ENCODE data around the gene NENF. TPM values are rescaled to one million over a fixed set of nuclear protein-coding genes. Genes with fewer than 3 reads are reported as not detected.
A peak's percentile ranks its signal among the peaks of the same experiment; 100 is the strongest.
"Not testable (repeated sequence)": the region's sequence is repeated elsewhere in the genome, so short reads cannot be mapped to it uniquely, and the experiment has no call there.

The NENF gene
- total RNA-seq (2014; rRNA removed; shearing (Covaris generic); ENCODE audit: low replicate concordance) = 140 and 163 TPM in 2 replicates

DNA sequence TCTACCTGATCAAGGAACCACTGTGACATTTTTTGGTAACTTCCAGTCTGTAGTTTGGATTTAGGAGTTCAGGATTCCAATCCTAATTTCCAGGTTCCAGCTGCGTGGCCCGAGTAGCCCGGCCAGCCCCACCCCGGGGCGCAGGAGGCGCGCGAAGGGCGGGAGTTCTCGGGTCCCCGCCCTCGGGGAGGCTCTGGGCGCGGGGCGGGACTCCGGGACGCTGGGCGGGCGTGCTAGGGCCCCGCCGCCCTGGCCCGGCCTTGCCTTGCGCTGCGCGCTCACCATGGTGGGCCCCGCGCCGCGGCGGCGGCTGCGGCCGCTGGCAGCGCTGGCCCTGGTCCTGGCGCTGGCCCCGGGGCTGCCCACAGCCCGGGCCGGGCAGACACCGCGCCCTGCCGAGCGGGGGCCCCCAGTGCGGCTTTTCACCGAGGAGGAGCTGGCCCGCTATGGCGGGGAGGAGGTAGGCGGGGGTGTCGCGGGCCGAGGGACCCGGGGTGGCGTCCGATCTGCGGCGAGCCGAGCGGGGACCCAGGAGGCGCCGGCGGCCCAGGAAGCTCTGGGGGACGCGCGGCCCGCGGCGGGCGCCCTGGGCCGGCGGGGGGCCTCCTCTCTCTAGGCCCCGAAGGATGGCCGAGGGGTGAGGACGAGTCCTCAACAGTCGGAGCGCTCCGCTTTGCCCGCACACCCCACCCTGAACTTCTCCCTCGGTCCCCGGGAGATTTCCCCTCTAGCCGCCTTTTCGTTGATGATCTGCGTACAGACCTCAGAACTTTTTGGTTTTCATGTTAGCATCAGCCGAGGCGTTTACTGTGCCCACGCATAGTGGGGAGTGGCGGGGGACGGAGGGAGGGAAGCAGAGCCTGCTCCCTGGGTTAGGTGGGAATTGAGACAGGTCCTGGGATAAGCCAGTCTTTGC lies at the start of gene NENF:
Gene NENF (plus strand): TSS at position 260 of the 916 bp plus-strand sequence. CDS start 24 bp downstream, at position 284.
- peak; percentile 67 for DNase-seq (ENCODE audit: low read depth)
- in situ Hi-C loops (cut with HindIII; ENCODE audit: low pct_unique_long_range_greater_than_20kb, low sequenced_read_pairs) = no loop called here

DNA sequence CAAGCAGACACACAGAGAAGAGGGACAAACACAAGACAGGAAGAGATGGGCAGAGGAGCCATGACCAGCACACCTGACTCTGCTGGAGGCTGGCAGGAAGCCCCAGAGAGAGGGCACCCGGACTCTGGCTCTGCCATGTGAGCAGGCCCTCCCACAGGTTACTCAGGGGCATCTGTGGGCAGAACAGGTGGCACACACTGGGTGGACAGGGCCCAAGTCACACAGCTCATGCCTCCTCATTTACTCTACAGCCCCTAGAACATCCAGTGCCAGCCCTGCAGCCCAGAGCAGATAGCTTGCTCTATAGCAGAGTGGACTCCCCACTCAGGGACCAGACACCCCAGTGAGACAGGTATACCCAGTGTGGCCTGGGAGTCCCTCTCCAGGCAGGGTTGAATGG lies 46.7 kb upstream of the NENF start:
- no peak for DNase-seq (ENCODE audit: low read depth)
- in situ Hi-C loops (cut with HindIII; ENCODE audit: low pct_unique_long_range_greater_than_20kb, low sequenced_read_pairs) = no loop called here

DNA sequence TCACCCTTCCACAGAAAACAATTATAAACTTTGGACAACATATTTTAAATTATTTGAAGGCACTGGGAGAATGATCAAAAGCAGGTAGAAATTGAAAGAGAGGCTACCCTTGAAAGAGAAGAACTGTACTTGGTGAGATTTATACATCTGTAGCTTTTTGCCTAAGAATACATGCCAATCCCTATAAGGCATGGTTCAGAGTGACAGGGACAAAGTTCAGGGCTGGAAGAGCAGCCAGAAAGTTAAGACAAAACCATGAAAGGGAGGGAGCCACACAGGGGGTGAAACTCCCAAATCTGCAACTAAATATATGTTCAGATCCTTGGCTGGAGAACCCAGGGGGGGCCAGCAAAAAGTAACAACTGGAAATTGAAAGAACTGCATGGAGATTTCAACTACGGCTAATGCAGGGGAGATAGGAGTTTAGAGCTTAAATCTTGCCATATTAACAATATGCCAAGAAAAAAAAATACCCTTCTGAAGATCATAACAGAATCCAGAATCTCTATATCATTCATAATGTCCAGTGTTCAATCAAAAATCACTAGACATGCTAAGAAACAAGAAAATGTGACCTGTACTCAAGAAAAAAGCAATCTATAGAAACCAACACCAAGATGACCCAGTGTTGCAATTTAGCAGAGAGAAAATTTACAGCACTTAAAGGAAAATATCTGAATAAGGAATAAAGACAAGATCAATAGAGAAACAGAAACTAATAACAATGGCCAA lies 43.6 kb upstream of the NENF start:
- in situ Hi-C loops (cut with HindIII; ENCODE audit: low pct_unique_long_range_greater_than_20kb, low sequenced_read_pairs) = no loop called here
- no peak for DNase-seq (ENCODE audit: low read depth)

DNA sequence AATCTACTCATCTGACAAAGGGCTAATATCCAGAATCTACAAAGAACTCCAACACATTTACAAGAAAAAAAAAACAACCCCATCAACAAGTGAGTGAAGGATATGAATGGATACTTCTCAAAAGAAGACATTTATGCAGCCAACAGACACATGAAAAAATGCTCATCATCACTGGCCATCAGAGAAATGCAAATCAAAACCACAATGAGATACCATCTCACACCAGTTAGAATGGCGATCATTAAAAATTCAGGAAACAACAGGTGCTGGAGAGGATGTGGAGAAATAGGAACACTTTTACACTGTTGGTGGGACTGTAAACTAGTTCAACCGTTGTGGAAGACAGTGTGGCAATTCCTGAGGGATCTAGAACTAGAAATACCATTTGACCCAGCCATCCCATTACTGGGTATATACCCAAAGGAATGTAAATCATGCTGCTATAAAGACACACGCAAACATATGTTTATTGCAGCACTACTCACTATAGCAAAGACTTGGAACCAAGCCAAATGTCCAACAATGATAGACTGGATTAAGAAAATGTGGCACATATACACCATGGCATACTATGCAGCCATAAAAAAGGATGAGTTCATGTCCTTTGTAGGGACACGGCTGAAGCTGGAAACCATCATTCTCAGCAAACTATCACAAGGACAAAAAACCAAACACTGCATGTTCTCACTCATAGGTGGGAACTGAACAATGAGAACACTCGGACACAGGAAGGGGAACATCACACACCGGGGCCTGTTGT lies 36.9 kb upstream of the NENF start:
- in situ Hi-C loops (cut with HindIII; ENCODE audit: low pct_unique_long_range_greater_than_20kb, low sequenced_read_pairs); DNase-seq (ENCODE audit: low read depth): not testable (repeated sequence)

DNA sequence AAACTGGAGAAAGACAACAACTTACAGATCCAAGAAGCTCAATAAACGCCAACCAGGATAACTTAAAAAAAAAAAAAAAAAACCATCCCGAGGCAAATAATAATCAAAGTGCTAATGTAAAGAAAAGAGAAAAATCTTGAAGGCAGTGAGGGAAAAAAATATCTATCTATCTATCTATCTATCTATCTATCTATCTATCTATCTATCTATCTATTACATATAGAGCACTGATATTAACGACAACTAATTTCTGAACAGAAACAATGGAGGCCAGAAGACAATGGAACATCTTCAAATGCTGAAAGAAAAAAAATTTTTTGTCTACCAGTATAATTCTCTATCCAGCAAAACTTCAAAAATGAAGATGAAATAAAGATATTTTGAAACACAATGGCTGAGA lies 36.1 kb upstream of the NENF start:
- in situ Hi-C loops (cut with HindIII; ENCODE audit: low pct_unique_long_range_greater_than_20kb, low sequenced_read_pairs) = no loop called here
- peak; percentile 26 for DNase-seq (ENCODE audit: low read depth)

DNA sequence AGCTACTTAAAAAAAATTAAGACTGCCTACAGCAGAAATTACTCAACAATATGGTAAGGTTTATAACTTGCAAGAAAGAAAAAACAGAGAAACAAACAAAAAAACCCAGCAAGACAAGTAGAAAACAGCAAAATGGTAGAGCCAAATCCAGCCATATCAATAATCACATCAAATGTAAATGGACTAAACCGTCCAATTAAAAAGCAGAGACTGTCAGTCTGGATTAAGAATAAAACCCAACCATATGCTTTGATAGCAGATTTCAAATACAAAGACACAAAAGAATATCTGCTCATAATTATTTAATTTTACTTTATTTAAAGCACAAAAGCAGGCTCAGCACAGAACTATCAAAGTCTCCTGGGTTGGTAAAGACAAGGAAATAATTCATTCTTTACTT lies 35.5 kb upstream of the NENF start:
- in situ Hi-C loops (cut with HindIII; ENCODE audit: low pct_unique_long_range_greater_than_20kb, low sequenced_read_pairs) = no loop called here
- DNase-seq (ENCODE audit: low read depth) = no peak

DNA sequence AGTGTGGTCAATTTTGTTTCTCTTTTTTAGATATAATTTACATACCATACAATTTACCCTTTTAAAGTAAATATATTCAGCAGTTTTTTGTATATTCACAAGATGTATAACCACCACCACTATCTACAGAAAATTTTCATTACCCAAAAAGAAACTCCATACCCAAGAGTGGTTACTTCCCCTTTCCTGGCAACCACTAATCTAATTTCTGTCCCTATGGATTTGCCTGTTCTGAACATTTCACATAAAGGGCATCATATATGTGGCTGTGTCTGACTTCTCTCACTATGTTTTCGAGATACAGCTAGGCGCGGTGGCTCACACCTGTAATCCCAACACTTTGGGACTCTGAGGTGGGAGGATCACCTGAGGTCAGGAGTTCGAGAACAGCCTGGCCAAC lies 31.7 kb upstream of the NENF start:
- in situ Hi-C loops (cut with HindIII; ENCODE audit: low pct_unique_long_range_greater_than_20kb, low sequenced_read_pairs) = no loop called here

DNA sequence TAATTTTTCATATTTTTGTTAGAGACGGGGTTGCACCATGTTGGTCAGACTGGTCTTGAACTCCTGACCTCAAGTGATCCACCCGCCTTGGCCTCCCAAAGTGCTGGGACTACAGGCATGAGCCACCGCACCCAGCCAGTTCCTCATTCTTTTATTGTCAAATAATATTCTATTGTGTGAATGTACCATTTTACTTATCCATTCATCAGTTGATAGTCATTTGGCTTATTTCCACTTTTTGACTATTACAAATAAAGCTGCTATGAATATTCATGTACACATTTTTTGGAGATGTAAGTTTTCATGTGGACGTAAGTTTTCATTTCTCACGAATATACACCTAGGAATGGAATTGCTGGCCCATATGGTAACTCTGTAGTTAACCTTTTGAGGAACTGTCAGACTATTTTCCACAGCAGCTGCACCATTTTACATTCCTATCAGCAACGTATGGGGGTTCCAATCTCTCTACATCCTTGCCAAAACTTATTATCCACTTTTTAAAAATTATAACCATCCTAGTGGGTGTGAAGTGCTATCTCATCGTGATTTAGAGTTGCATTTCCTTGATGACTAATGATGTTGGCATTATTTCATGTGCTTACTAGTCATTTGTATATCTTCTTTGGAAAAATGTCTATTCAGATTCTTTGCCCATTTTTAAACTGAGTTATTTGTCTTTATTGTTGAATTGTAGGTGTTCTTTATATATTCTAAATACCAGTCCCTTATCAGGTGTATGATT lies 30.7 kb upstream of the NENF start:
- in situ Hi-C loops (cut with HindIII; ENCODE audit: low pct_unique_long_range_greater_than_20kb, low sequenced_read_pairs) = no loop called here

More for the DNA sequence above, 31.7 kb upstream of the NENF start:
- no peak for DNase-seq (ENCODE audit: low read depth)

DNA sequence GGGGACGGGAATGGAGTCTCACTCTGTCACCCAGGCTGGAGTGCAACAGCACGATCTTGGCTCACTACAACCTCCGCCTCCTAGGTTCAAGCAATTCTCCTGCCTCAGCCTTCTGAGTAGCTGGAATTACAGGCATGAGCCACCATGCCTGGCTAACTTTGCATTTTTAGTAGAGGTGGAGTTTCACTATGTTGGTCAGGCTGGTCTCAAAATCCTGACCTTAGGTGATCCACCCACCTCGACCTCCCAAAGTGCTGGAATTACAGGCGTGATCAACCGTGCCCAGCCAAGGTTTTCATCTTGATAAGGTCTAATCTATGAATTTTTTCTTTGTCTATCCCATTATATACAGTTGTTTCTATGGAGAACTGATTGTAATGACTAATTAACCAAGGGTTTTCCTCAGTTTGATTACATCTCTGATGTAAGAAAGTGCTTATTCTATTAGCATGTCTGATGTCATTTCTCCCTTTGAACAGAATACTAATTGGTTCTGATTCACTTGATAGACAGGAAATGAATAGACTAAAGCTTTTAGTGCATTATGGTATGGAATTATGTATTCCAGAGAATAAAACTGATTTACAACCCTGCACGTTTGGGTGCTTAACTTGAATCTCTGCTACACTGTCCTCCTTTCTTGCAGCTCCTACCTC lies 29.9 kb upstream of the NENF start:
- in situ Hi-C loops (cut with HindIII; ENCODE audit: low pct_unique_long_range_greater_than_20kb, low sequenced_read_pairs) = no loop called here
- DNase-seq (ENCODE audit: low read depth) = peak; percentile 15

More for the DNA sequence above, 30.7 kb upstream of the NENF start:
- DNase-seq (ENCODE audit: low read depth) = peak; percentile 46

DNA sequence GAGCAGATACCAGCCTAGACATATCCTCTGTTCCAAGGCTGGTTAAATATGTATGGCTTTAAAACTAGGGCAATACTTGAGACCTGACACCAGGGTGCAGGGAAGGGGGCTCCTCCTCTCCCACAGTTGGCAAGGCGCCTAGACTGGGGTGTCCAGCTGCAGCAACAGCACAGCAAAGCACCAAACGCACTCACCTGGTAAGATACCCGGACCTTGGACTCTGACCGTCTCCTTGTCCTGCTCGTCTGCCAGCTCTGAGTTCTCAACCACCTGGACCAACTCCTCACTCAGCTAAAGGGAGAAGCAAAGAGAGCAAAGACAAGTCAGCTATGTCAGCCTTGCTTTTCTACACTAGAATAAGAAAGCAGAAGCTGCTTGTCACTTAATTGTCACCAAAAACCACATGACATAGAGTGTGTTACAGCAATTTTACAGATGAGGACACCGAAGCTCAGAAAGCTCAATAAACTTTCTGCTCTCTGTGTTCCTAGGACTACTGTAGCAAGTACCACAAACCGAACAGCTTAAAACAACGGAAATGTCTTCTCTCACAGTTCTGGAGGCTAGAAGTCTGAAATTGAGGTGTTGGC lies 22.4 kb upstream of the NENF start:
- in situ Hi-C loops (cut with HindIII; ENCODE audit: low pct_unique_long_range_greater_than_20kb, low sequenced_read_pairs) = no loop called here
- DNase-seq (ENCODE audit: low read depth) = no peak

DNA sequence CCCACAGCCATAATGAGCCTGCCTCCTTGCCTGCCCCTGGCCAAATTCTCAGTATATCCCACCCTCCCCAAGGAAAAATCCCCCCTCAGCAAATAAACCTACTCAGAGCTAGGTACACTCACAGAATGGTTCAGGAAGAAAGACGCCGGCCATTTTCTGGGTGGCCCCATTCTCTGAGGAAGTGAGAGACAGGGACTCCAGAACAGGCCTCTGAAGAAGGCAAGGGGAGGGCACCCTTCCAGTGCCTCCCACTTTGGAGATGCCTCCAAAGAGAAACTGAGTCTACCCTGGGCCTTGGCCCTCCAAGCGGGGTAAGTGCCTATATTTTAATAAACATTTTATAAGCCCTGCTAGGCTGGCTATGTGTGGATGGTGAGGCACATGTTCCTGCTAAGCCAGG lies 20.3 kb upstream of the NENF start:
- in situ Hi-C loops (cut with HindIII; ENCODE audit: low pct_unique_long_range_greater_than_20kb, low sequenced_read_pairs) = no loop called here
- DNase-seq (ENCODE audit: low read depth) = no peak

DNA sequence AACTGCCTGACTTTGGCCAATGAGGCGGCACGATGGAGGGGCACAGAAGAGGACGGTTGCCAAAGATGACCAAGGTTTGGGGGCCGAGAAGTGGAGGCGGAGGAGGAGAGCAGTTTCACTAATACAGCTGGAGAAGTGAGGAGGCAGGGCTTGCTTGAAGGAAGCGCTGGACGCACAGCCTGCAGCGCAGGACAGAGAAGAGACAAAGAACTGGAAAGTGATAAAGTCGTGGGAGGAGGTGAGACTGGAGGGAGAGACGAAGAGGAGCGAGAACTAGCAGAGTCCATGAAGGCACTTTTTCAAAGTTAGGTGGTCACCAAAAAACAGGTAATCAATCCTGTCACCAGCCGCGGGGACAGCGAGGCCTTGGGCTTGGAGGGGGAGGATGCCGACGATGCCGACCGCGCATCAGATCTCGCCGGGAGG lies 18.8 kb upstream of the NENF start:
- in situ Hi-C loops (cut with HindIII; ENCODE audit: low pct_unique_long_range_greater_than_20kb, low sequenced_read_pairs) = no loop called here
- peak; percentile 22 for DNase-seq (ENCODE audit: low read depth)

DNA sequence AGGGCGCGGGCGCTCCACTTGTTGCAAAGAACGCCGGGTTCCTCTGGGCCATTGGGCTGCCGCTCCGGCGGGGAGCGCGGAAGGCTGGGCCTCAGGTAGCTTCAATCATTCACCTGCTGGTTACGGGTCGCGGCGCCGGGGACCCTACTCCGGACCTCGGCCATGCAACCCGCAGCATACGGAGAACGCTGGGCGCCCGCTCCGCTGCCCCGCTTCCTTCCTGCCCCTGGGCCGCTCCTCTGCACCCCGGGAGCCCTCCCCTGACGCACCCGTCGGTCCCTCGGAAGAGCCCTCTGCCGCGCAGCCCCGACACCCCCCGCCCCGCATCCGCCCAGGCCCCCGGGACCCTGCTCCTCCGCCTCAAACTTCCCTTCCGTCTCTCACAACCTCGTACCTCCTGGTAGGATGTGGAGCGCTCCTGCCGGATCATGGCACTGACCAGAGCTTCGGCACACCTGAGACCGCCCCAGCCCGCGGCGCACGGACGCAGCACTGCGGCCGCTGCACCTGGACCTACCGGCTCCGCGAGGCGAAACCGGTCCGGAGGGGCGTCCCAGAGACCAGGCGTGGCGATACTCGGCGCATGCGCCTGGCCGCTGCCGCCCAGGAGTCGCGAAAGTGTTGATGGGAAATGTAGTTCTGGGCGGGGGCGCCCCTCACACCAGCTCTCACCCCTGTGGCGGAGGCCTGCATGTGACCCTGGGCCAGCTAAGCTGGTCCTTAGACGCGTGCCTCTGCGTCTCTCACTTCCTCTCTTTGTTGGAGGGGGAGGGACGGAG lies 18.2 kb upstream of the NENF start, which contains the start of gene PACC1:
Gene PACC1 (minus strand): TSS at position 559 of the 779 bp plus-strand sequence. CDS start 129 bp downstream, at position 430.
- DNase-seq (ENCODE audit: low read depth) = peak; percentile 85
- in situ Hi-C loops (cut with HindIII; ENCODE audit: low pct_unique_long_range_greater_than_20kb, low sequenced_read_pairs) = no loop called here

DNA sequence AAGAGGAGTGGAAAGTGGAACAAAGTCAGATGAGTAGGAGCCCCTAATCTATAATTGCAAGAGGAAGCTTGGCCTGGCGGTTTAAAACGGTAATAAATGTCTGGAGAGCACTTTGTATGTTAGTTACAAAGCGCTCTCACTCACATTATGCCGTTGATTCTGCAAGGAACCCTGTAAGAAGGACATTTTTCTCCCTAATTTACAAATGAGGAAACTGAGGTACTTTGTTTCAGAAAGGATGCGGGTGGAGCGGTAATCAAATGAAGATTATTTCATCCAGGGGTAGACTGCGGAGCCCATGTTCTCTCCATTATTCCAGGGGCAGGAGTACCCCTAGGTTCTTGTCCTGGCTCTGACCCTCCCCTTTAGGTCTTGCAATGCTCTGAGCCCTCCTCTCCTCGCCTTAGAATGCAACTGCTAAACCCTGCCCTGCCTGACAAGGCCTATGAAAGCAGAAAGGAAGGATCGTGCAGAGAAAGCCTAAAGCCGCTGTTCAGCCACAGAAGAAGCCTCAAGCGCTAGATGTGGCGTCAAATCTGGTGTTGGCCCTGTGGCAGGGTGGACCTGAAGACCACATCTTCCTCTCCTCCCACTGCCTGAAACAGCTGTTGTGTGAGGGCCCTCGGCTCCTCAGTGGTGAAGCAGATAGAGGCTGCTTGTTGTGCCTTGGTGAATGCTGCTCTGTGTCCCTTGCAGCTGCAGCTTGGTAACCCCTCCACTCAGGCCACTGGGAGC lies 17.4 kb upstream of the NENF start:
- DNase-seq (ENCODE audit: low read depth) = no peak
- in situ Hi-C loops (cut with HindIII; ENCODE audit: low pct_unique_long_range_greater_than_20kb, low sequenced_read_pairs) = no loop called here

DNA sequence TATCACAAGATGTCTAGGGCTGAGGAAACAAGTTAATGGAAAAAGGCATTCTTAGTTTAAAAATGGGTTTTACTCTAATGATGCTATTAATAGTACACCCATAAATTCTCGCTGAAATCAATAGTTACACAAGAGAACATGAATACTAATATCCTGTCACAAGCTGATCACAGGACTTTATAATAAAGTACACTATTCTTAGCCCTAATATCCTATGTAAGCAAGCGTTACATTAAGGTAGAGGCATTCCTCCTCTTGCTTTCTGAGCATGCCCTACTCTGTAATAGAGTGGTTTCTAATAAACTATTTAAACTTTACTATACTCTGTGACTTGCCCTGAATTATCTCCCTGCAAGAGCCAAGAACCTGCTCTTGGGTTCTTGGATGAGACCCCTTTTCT lies 11.6 kb upstream of the NENF start:
- in situ Hi-C loops (cut with HindIII; ENCODE audit: low pct_unique_long_range_greater_than_20kb, low sequenced_read_pairs) = no loop called here
- no peak for DNase-seq (ENCODE audit: low read depth)

DNA sequence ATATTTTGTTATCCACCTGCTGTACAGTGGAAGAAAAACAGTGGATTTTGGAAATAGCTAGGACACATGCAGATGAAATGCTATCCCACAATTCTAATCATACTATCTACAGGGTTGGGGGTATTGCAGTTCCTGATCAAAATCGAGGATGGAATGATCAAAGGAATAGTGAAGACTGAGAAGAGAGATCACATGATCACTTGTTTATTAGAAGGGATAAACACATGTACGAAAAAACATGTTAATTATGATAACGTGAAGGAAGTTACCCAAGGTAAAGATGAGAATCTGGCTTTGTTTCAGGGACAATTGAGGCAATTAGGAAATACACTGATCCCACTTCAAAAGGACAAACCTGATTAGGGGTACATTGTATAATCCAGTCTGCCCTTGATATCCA lies 8.8 kb upstream of the NENF start:
- no peak for DNase-seq (ENCODE audit: low read depth)
- in situ Hi-C loops (cut with HindIII; ENCODE audit: low pct_unique_long_range_greater_than_20kb, low sequenced_read_pairs) = no loop called here
